ENCODE measurements around the gene COL4A6.
A peak's percentile ranks its signal among the peaks of the same experiment; 100 is the strongest.

COL4A6 gene

GRCh38 chrX:108349210-108349609 is 89.0 kb downstream of the COL4A6 start:
- no peak overlapping the region for H3K27ac ChIP-seq (ENCODE audit: extremely low read depth, low read depth, low read length)
- no peaks in the 10 kb centered on the region for H3K36me3 ChIP-seq (ENCODE audit: control insufficient read depth in 2 of 2, insufficient read depth in 1 of 2, low read length in 2 of 2)
- no peaks in the 10 kb centered on the region for H3K4me1 ChIP-seq (ENCODE audit: control insufficient read depth, insufficient read depth, low read length)
- POLR2A ChIA-PET: no interaction called here
- H3K4me3 ChIP-seq (ENCODE audit: low read depth, low read length): no peak overlapping the region
- no peaks in the 10 kb centered on the region for H3K9me3 ChIP-seq (ENCODE audit: control insufficient read depth, insufficient read depth, low read depth, low read length)
- TF ChIP-seq OSR2 (tag by site-specific recombination; IDR thresholded peaks at IDR 0.05): no peak
- TF ChIP-seq, protein P1, sequence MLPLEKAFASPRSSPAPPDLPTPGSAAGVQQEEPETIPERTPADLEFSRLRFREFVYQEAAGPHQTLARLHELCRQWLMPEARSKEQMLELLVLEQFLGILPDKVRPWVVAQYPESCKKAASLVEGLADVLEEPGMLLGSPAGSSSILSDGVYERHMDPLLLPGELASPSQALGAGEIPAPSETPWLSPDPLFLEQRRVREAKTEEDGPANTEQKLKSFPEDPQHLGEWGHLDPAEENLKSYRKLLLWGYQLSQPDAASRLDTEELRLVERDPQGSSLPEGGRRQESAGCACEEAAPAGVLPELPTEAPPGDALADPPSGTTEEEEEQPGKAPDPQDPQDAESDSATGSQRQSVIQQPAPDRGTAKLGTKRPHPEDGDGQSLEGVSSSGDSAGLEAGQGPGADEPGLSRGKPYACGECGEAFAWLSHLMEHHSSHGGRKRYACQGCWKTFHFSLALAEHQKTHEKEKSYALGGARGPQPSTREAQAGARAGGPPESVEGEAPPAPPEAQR (tag by site-specific recombination; IDR thresholded peaks at IDR 0.05): no peak
- TF ChIP-seq ZSCAN16 (tag by site-specific recombination; IDR thresholded peaks at IDR 0.05): no peak
- no peak for TF ChIP-seq ELK4 (IDR thresholded peaks at IDR 0.05; ENCODE audit: borderline replicate concordance, low read depth, low read length)
- TF ChIP-seq, protein P2, sequence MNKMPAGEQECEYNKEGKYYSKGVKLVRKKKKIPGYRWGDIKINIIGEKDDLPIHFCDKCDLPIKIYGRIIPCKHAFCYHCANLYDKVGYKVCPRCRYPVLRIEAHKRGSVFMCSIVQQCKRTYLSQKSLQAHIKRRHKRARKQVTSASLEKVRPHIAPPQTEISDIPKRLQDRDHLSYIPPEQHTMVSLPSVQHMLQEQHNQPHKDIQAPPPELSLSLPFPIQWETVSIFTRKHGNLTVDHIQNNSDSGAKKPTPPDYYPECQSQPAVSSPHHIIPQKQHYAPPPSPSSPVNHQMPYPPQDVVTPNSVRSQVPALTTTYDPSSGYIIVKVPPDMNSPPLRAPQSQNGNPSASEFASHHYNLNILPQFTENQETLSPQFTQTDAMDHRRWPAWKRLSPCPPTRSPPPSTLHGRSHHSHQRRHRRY (tag by site-specific recombination; IDR thresholded peaks at IDR 0.05): no peak
- TF ChIP-seq ZNF184 (tag by site-specific recombination; IDR thresholded peaks at IDR 0.05): no peak
- TF ChIP-seq KLF8 (tag by site-specific recombination; IDR thresholded peaks at IDR 0.05): no peak
- no peak for TF ChIP-seq MZF1 (tag by site-specific recombination; IDR thresholded peaks at IDR 0.05; ENCODE audit: borderline replicate concordance)
- CTCF ChIA-PET: interaction anchor here (0.6 to 1.6 kb wide), 2 partner anchors 10 to 1395 kb away, joined by 4 to 5 read pairs; no protein-coding TSS in a partner anchor

DNA sequence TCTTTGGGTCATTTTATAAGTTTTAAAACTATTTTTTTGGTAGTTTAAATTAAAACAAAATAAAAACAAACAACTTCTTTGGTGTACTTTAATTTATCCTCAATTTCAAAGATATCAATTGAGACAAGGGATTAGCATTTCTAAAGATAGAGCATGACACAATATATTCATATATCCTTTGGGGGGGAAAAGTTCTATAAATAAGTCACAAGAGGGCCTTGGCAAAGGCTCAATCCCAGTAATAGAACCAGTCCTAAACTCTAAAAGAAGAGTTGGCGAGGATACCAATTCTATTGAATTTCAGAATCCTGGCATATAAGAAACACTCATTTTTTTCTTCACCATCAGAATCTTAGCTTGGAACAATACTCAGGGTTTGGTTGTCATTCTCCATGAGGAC is 89.7 kb downstream of the COL4A6 start:
- ChIA-PET CTCF (interaction anchor here (0.6 to 1.6 kb wide), 3 partner anchors 10 to 1396 kb away, joined by 4 to 5 read pairs (median 4); no protein-coding TSS in a partner anchor), POLR2A (no interaction called here)
- H3K4me1 ChIP-seq (ENCODE audit: control insufficient read depth, insufficient read depth, low read length): no peaks in the 10 kb centered on the region
- H3K4me3 ChIP-seq (ENCODE audit: low read depth, low read length): no peak overlapping the region
- no peaks in the 10 kb centered on the region for H3K9me3 ChIP-seq (ENCODE audit: control insufficient read depth, insufficient read depth, low read depth, low read length)
- H3K27ac ChIP-seq (ENCODE audit: extremely low read depth, low read depth, low read length): no peak overlapping the region
- H3K36me3 ChIP-seq (ENCODE audit: control insufficient read depth in 2 of 2, insufficient read depth in 1 of 2, low read length in 2 of 2): no peaks in the 10 kb centered on the region
- TF ChIP-seq SP2 (tag by site-specific recombination; IDR thresholded peaks at IDR 0.05) (no peak), ELK4 (IDR thresholded peaks at IDR 0.05; ENCODE audit: borderline replicate concordance, low read depth, low read length) (no peak), SP7 (tag by site-specific recombination; IDR thresholded peaks at IDR 0.05) (no peak), INSM2 (tag by site-specific recombination; IDR thresholded peaks at IDR 0.05) (no peak)

GRCh38 chrX:108347800-108348199 is 90.4 kb downstream of the COL4A6 start:
- ChIA-PET POLR2A (no interaction called here), CTCF (interaction anchor here (1.6 kb wide), 1 partner anchor 124 kb away, joined by 4 read pairs; no protein-coding TSS in a partner anchor)
- H3K4me1 ChIP-seq (ENCODE audit: control insufficient read depth, insufficient read depth, low read length): no peaks in the 10 kb centered on the region
- TF ChIP-seq ZIC2 (tag by site-specific recombination; IDR thresholded peaks at IDR 0.05): peak; percentile 82
- TF ChIP-seq, protein P3, sequence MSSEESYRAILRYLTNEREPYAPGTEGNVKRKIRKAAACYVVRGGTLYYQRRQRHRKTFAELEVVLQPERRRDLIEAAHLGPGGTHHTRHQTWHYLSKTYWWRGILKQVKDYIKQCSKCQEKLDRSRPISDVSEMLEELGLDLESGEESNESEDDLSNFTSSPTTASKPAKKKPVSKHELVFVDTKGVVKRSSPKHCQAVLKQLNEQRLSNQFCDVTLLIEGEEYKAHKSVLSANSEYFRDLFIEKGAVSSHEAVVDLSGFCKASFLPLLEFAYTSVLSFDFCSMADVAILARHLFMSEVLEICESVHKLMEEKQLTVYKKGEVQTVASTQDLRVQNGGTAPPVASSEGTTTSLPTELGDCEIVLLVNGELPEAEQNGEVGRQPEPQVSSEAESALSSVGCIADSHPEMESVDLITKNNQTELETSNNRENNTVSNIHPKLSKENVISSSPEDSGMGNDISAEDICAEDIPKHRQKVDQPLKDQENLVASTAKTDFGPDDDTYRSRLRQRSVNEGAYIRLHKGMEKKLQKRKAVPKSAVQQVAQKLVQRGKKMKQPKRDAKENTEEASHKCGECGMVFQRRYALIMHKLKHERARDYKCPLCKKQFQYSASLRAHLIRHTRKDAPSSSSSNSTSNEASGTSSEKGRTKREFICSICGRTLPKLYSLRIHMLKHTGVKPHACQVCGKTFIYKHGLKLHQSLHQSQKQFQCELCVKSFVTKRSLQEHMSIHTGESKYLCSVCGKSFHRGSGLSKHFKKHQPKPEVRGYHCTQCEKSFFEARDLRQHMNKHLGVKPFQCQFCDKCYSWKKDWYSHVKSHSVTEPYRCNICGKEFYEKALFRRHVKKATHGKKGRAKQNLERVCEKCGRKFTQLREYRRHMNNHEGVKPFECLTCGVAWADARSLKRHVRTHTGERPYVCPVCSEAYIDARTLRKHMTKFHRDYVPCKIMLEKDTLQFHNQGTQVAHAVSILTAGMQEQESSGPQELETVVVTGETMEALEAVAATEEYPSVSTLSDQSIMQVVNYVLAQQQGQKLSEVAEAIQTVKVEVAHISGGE (tag by site-specific recombination; conservative IDR thresholded peaks at IDR 0.05; ENCODE audit: low read depth): no peak
- no peaks in the 10 kb centered on the region for H3K9me3 ChIP-seq (ENCODE audit: control insufficient read depth, insufficient read depth, low read depth, low read length)
- no peak overlapping the region for H3K4me3 ChIP-seq (ENCODE audit: low read depth, low read length)
- no peaks in the 10 kb centered on the region for H3K36me3 ChIP-seq (ENCODE audit: control insufficient read depth in 2 of 2, insufficient read depth in 1 of 2, low read length in 2 of 2)
- no peak overlapping the region for H3K27ac ChIP-seq (ENCODE audit: extremely low read depth, low read depth, low read length)
